GM18499 (cell line): ENCODE results near the gene AP3D1.

Experiments
- ATAC-seq: cut with Tn5 transposase; IDR thresholded peaks from one replicate; pipeline ENCODE4 v1.9.1; 2021; ENCODE audit warnings: moderate number of reproducible peaks; ENCODE audit not compliant: insufficient read depth, unreplicated experiment

Gene AP3D1

GRCh38 chr19:2051773-2052704 is 99.3 kb downstream of the AP3D1 start:
- ATAC-seq, result no peak

GRCh38 chr19:2050991-2051772 is 100.2 kb downstream of the AP3D1 start, which contains the start of gene MKNK2:
TSS of gene MKNK2 (minus strand) at chr19:2051244. CDS start at chr19:2050851, 393 bp downstream.
- ATAC-seq, result no peak
